Tibial nerve (tissue), 4 donors: ENCODE results near the gene SLC22A12. TPM values are rescaled to one million over a fixed set of nuclear protein-coding genes. Genes with fewer than 3 reads are reported as not detected.

ENCODE experiments used
- DNase-seq, 2 donors: peaks; one replicate each; pipeline ENCODE4 v3.0.0-alpha.2; 2019; ENCODE audit warnings: low spot score in 2 of 2
- H3K27ac ChIP-seq, 4 donors: fragments of 200-600 bp; sonication (generic) in 3 of 4; one replicate each; pipeline ENCODE4 v1.5.1; 2017 to 2019; ENCODE audit warnings: mild to moderate bottlenecking in 1 of 4
- H3K27me3 ChIP-seq, 2 donors: fragments of 200-600 bp; sonication (generic) in 1 of 2; one replicate each; pipeline versions ENCODE4 v1.5.1 to v1.6.0; 2017 to 2019
- H3K36me3 ChIP-seq, 3 donors: fragments of 200-600 bp; sonication (generic); one replicate each; pipeline ENCODE4 v1.5.1; 2018 to 2019
- H3K4me1 ChIP-seq, 4 donors: fragments of 200-600 bp; sonication (generic) in 3 of 4; one replicate each; pipeline ENCODE4 v1.5.1; 2017 to 2019
- H3K4me3 ChIP-seq, 4 donors: fragments of 200-600 bp; sonication (generic) in 3 of 4; one replicate each; pipeline ENCODE4 v1.5.1; 2017 to 2019; ENCODE audit warnings: mild to moderate bottlenecking in 1 of 4, moderate library complexity in 1 of 4
- H3K9me3 ChIP-seq, 4 donors: fragments of 200-600 bp; sonication (generic) in 3 of 4; one replicate each; pipeline ENCODE4 v1.5.1; 2017 to 2019
- CTCF ChIP-seq, 5 experiments: fragments of 200-600 bp in 3 of 5; fragments of 450-650 bp in 2 of 5; sonication (generic) in 3 of 5; IDR thresholded peaks; one replicate each; pipeline ENCODE4 v1.5.1; 2016 to 2019; ENCODE audit warnings: antibody characterized with exemption in 5 of 5, mild to moderate bottlenecking in 3 of 5, moderate library complexity in 2 of 5
- EP300 ChIP-seq, 2 donors: sonication (generic); formaldehyde crosslinking; IDR thresholded peaks; one replicate each; pipeline ENCODE4 v1.6.1; 2017; ENCODE audit warnings: antibody characterized with exemption in 2 of 2, mild to moderate bottlenecking in 1 of 2
- POLR2A ChIP-seq, 2 donors: fragments of 450-650 bp; IDR thresholded peaks; one replicate each; pipeline ENCODE4 v1.6.1; 2017; ENCODE audit warnings: antibody characterized with exemption in 2 of 2, mild to moderate bottlenecking in 2 of 2, moderate library complexity in 2 of 2
- WGBS, 2 donors: methylation state at CpG; one replicate each; pipeline ENCODE4 v1.1.5; 2018; 5-methylcytosine and 5-hydroxymethylcytosine counted together
- total RNA-seq, 4 donors: library from RNA; depleted of rRNA; stranded (reverse); fragments of >200 nt; gene quantifications; one replicate each; pipeline ENCODE4 v1.1.0, GENCODE V29; 2016

SLC22A12 gene
- total RNA-seq, 4 donors from 2014 or later, result 0.30 TPM; not detected in 3

GRCh38 chr11:64620381-64620971 is 29.5 kb downstream of the SLC22A12 start:
- no peaks in the 10 kb centered on the region for H3K36me3 ChIP-seq
- no peaks in the 10 kb centered on the region for H3K27me3 ChIP-seq
- H3K27ac ChIP-seq, result peak overlapping the region in 1 of 4 donors; percentile 53
- H3K4me1 ChIP-seq, result peaks cover 0 to 18% (median 2%) of the 10 kb centered on the region in 4 donors
- WGBS, 2 donors, result 31 to 38% methylated on average over 13 of the region's 13 CpGs
- DNase-seq, result no peak
- H3K4me3 ChIP-seq, result no peak overlapping the region
- no peaks in the 10 kb centered on the region for H3K9me3 ChIP-seq
- TF ChIP-seq POLR2A (IDR thresholded peaks at IDR 0.05) (no peak), CTCF (IDR thresholded peaks at IDR 0.05) (no peak), EP300 (IDR thresholded peaks at IDR 0.05) (no peak)

- no peak for DNase-seq
- 71 to 80% methylated on average over 5 of the region's 5 CpGs for WGBS, 2 donors
- Histone ChIP-seq H3K27me3 (no peaks in the 10 kb centered on the region), H3K27ac (no peak overlapping the region), H3K9me3 (no peaks in the 10 kb centered on the region), H3K4me1 (peaks cover 0 to 18% (median 2%) of the 10 kb centered on the region in 4 donors), H3K36me3 (no peaks in the 10 kb centered on the region), H3K4me3 (no peak overlapping the region)
- TF ChIP-seq EP300 (IDR thresholded peaks at IDR 0.05) (no peak), POLR2A (IDR thresholded peaks at IDR 0.05) (no peak), CTCF (IDR thresholded peaks at IDR 0.05) (no peak)
Observed at GRCh38 chr11:64621283-64622019, 30.4 kb downstream of the SLC22A12 start.

- Histone ChIP-seq H3K4me3 (no peak overlapping the region), H3K27ac (no peak overlapping the region), H3K9me3 (no peaks in the 10 kb centered on the region), H3K4me1 (peaks cover 0 to 18% (median 2%) of the 10 kb centered on the region in 4 donors), H3K36me3 (no peaks in the 10 kb centered on the region), H3K27me3 (no peaks in the 10 kb centered on the region)
- 95 to 98% methylated on average over 9 to 19 of the region's 19 CpGs for WGBS, 2 donors
- TF ChIP-seq EP300 (IDR thresholded peaks at IDR 0.05) (no peak), POLR2A (IDR thresholded peaks at IDR 0.05) (no peak)
- no peak for DNase-seq
Observed at GRCh38 chr11:64622681-64623080, 31.7 kb downstream of the SLC22A12 start.

GRCh38 chr11:64624883-64625481 is 34.0 kb downstream of the SLC22A12 start:
- no peak for TF ChIP-seq POLR2A (IDR thresholded peaks at IDR 0.05)
- DNase-seq, result no peak
- peaks cover 0 to 10% (median 2%) of the 10 kb centered on the region in 4 donors for H3K4me1 ChIP-seq
- no peaks in the 10 kb centered on the region for H3K36me3 ChIP-seq
- no peak overlapping the region for H3K27ac ChIP-seq
- H3K9me3 ChIP-seq, result no peaks in the 10 kb centered on the region
- 75 to 80% methylated on average over 4 of the region's 4 CpGs for WGBS, 2 donors
- H3K4me3 ChIP-seq, result no peak overlapping the region
- no peaks in the 10 kb centered on the region for H3K27me3 ChIP-seq

GRCh38 chr11:64626637-64627036 is 35.6 kb downstream of the SLC22A12 start:
- WGBS, 2 donors, result 71% methylated on average over 9 of the region's 9 CpGs
- Histone ChIP-seq H3K4me1 (no peaks in the 10 kb centered on the region), H3K4me3 (no peak overlapping the region), H3K36me3 (no peaks in the 10 kb centered on the region), H3K9me3 (no peaks in the 10 kb centered on the region), H3K27ac (no peak overlapping the region), H3K27me3 (no peaks in the 10 kb centered on the region)
- DNase-seq, result no peak
- TF ChIP-seq CTCF (IDR thresholded peaks at IDR 0.05) (no peak), POLR2A (IDR thresholded peaks at IDR 0.05) (no peak), EP300 (IDR thresholded peaks at IDR 0.05) (no peak)

GRCh38 chr11:64627371-64627770 is 36.4 kb downstream of the SLC22A12 start:
- H3K9me3 ChIP-seq, result no peaks in the 10 kb centered on the region
- H3K36me3 ChIP-seq, result no peaks in the 10 kb centered on the region
- no peaks in the 10 kb centered on the region for H3K27me3 ChIP-seq
- no peak overlapping the region for H3K27ac ChIP-seq
- no peak for TF ChIP-seq EP300 (IDR thresholded peaks at IDR 0.05)
- no peak for TF ChIP-seq CTCF (IDR thresholded peaks at IDR 0.05)
- no peak overlapping the region for H3K4me3 ChIP-seq
- no peak for DNase-seq
- no peaks in the 10 kb centered on the region for H3K4me1 ChIP-seq
- 89 to 91% methylated on average over 4 of the region's 4 CpGs for WGBS, 2 donors
